ENCODE measurements around the gene SAP30L. TPM values are rescaled to one million over a fixed set of nuclear protein-coding genes. Genes with fewer than 3 reads are reported as not detected.

Gene SAP30L
- total RNA-seq, 1 experiment from 2014 or later = 54.6 TPM

GRCh38 chr5:154508114-154508513, 62.3 kb downstream of the SAP30L start:
- DNase-seq (ENCODE audit: low read depth, low spot score) (no peak), ATAC-seq (no peak)
- Histone ChIP-seq H3K36me3 (ENCODE audit: control insufficient read depth, insufficient read depth, low read length) (no peaks in the 10 kb centered on the region), H3K27ac (ENCODE audit: low read length) (no peak overlapping the region), H3K4me3 (ENCODE audit: low read depth in 2 of 2, low read length in 2 of 2) (no peak overlapping the region), H3K9me3 (ENCODE audit: control insufficient read depth, insufficient read depth, low read depth, low read length) (no peaks in the 10 kb centered on the region), H3K4me1 (ENCODE audit: control insufficient read depth, insufficient read depth, low read length) (no peaks in the 10 kb centered on the region), H3K27me3 (ENCODE audit: control insufficient read depth, insufficient read depth, low read length) (no peaks in the 10 kb centered on the region)
- in situ Hi-C loops (cut with HindIII; ENCODE audit: low pct_unique_long_range_greater_than_20kb, low sequenced_read_pairs) = no loop called here
- TF ChIP-seq CTCF (IDR thresholded peaks at IDR 0.05) (no peak), SIN3A (IDR thresholded peaks at IDR 0.05; ENCODE audit: borderline replicate concordance, insufficient read depth, low read depth, low read length) (no peak), POLR2AphosphoS5 (IDR thresholded peaks at IDR 0.05; ENCODE audit: low read depth, low read length) (no peak), TCF7L2 (IDR thresholded peaks at IDR 0.05; ENCODE audit: low read depth, low read length) (no peak), REST (IDR thresholded peaks at IDR 0.05; ENCODE audit: insufficient read depth in 1 of 2, low read depth in 2 of 2, low read length in 1 of 2) (no peak)
- POLR2A ChIA-PET = no interaction called here
- CTCF ChIA-PET = no interaction called here
- intact Hi-C loops (cut with micrococcal nuclease; ENCODE audit: unreplicated experiment) = no loop called here
- no TSS peak for BruUV-seq (replicated peaks)

- H3K4me3 ChIP-seq (ENCODE audit: low read depth in 2 of 2, low read length in 2 of 2) = no peak overlapping the region
- H3K4me1 ChIP-seq (ENCODE audit: control insufficient read depth, insufficient read depth, low read length) = no peaks in the 10 kb centered on the region
- no peaks in the 10 kb centered on the region for H3K9me3 ChIP-seq (ENCODE audit: control insufficient read depth, insufficient read depth, low read depth, low read length)
- DNase-seq (ENCODE audit: low read depth, low spot score) (no peak), ATAC-seq (no peak)
- POLR2A ChIA-PET = no interaction called here
- CTCF ChIA-PET = no interaction called here
- H3K27me3 ChIP-seq (ENCODE audit: control insufficient read depth, insufficient read depth, low read length) = no peaks in the 10 kb centered on the region
- H3K36me3 ChIP-seq (ENCODE audit: control insufficient read depth, insufficient read depth, low read length) = no peaks in the 10 kb centered on the region
- BruUV-seq (replicated peaks) = no TSS peak
- intact Hi-C loops (cut with micrococcal nuclease; ENCODE audit: unreplicated experiment) (no loop called here), in situ Hi-C loops (cut with HindIII; ENCODE audit: low pct_unique_long_range_greater_than_20kb, low sequenced_read_pairs) (no loop called here)
- TF ChIP-seq TCF7L2 (IDR thresholded peaks at IDR 0.05; ENCODE audit: low read depth, low read length) = no peak
- no peak for TF ChIP-seq REST (IDR thresholded peaks at IDR 0.05; ENCODE audit: insufficient read depth in 1 of 2, low read depth in 2 of 2, low read length in 1 of 2)
- TF ChIP-seq SIN3A (IDR thresholded peaks at IDR 0.05; ENCODE audit: borderline replicate concordance, insufficient read depth, low read depth, low read length) = no peak
- no peak for TF ChIP-seq CTCF (IDR thresholded peaks at IDR 0.05)
- TF ChIP-seq POLR2AphosphoS5 (IDR thresholded peaks at IDR 0.05; ENCODE audit: low read depth, low read length) = no peak
- no peak overlapping the region for H3K27ac ChIP-seq (ENCODE audit: low read length)
Observed at GRCh38 chr5:154509784-154510555, 64.2 kb downstream of the SAP30L start.
